Upper lobe of left lung (tissue), 4 donors: ENCODE data around the gene STXBP6.

Experiments
- CTCF ChIP-seq, 6 experiments: fragments of 450-650 bp in 4 of 6; fragments of 200-600 bp in 2 of 6; sonication (generic) in 2 of 6; IDR thresholded peaks; one replicate each; pipeline ENCODE4 v1.5.1; 2016 to 2019; ENCODE audit warnings: antibody characterized with exemption in 6 of 6
- EP300 ChIP-seq, 4 donors: sonication (generic); formaldehyde crosslinking; IDR thresholded peaks; one replicate each; pipeline ENCODE4 v1.5.1; 2017; ENCODE audit warnings: antibody characterized with exemption in 4 of 4, control low read depth in 2 of 4
- POLR2AphosphoS5 ChIP-seq, 2 donors: sonication (generic); formaldehyde crosslinking; IDR thresholded peaks; one replicate each; pipeline ENCODE4 v1.5.1; 2017; ENCODE audit warnings: antibody characterized with exemption in 2 of 2

DNA sequence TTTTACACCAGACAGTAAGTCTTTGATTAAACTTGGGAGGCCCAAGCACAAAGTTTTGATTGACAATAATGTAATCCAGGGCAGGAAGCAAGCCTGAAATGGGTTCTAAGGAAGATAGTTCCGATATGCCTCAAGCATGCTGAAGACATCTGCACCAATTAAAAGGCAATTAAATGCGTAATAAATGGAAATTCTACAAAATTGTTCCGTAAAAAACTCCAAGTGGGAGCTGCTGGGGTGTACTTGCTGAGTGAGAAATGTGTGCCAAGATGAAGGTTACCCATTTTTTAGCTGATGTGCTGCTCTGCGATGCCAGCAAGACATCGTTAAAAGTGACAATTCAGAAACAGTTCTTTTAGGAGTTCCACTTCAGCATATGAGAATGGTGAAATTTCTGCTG lies 269.7 kb downstream of the STXBP6 start:
- no peak for TF ChIP-seq POLR2AphosphoS5 (IDR thresholded peaks at IDR 0.05)
- TF ChIP-seq CTCF (IDR thresholded peaks at IDR 0.05): no peak
- TF ChIP-seq EP300 (IDR thresholded peaks at IDR 0.05): no peak
